Measurements from ENCODE around the gene PIEZO1.
A peak's percentile ranks its signal among the peaks of the same experiment; 100 is the strongest.
"Not testable (repeated sequence)": the region's sequence is repeated elsewhere in the genome, so short reads cannot be mapped to it uniquely, and the experiment has no call there.

Gene PIEZO1

GRCh38 chr16:88785106-88785924 lies at the start of gene PIEZO1:
PIEZO1 (minus strand) TSS chr16:88785220; CDS start chr16:88784964, 256 bp downstream.
- Histone ChIP-seq H3K9ac (ENCODE audit: low read length) (peak within 1 kb of the TSS; percentile 39), H3K27ac (ENCODE audit: low read depth, low read length) (peak within 1 kb of the TSS; percentile 95), H3K27me3 (ENCODE audit: control insufficient read depth, insufficient read depth, low read length) (no peaks in the 10 kb centered on the region), H3K4me3 (ENCODE audit: low read length) (peak within 1 kb of the TSS; percentile 73), H3K4me1 (ENCODE audit: control insufficient read depth, insufficient read depth, low read length) (peaks cover 31% of the 10 kb centered on the region), H3K36me3 (ENCODE audit: control insufficient read depth, insufficient read depth, low read length) (no peaks in the 10 kb centered on the region)

GRCh38 chr16:88834670-88835069 lies 49.6 kb upstream of the PIEZO1 start:
- H3K27ac ChIP-seq (ENCODE audit: low read depth, low read length): no peak overlapping the region
- no peaks in the 10 kb centered on the region for H3K27me3 ChIP-seq (ENCODE audit: control insufficient read depth, insufficient read depth, low read length)
- peaks cover 11% of the 10 kb centered on the region for H3K36me3 ChIP-seq (ENCODE audit: control insufficient read depth, insufficient read depth, low read length)
- H3K4me3 ChIP-seq (ENCODE audit: low read length): no peak overlapping the region
- no peak overlapping the region for H3K9ac ChIP-seq (ENCODE audit: low read length)
- no peaks in the 10 kb centered on the region for H3K4me1 ChIP-seq (ENCODE audit: control insufficient read depth, insufficient read depth, low read length)

- H3K36me3 ChIP-seq (ENCODE audit: control insufficient read depth, insufficient read depth, low read length): peaks cover 9% of the 10 kb centered on the region
- no peak overlapping the region for H3K27ac ChIP-seq (ENCODE audit: low read depth, low read length)
- no peak overlapping the region for H3K4me3 ChIP-seq (ENCODE audit: low read length)
- H3K27me3 ChIP-seq (ENCODE audit: control insufficient read depth, insufficient read depth, low read length): no peaks in the 10 kb centered on the region
- no peak overlapping the region for H3K9ac ChIP-seq (ENCODE audit: low read length)
- no peaks in the 10 kb centered on the region for H3K4me1 ChIP-seq (ENCODE audit: control insufficient read depth, insufficient read depth, low read length)
Measured at GRCh38 chr16:88833086-88833485, 48.1 kb upstream of the PIEZO1 start.

- Histone ChIP-seq H3K4me3 (ENCODE audit: low read length) (no peak overlapping the region), H3K27ac (ENCODE audit: low read depth, low read length) (no peak overlapping the region), H3K36me3 (ENCODE audit: control insufficient read depth, insufficient read depth, low read length) (peaks cover 9% of the 10 kb centered on the region), H3K27me3 (ENCODE audit: control insufficient read depth, insufficient read depth, low read length) (no peaks in the 10 kb centered on the region), H3K9ac (ENCODE audit: low read length) (no peak overlapping the region), H3K4me1 (ENCODE audit: control insufficient read depth, insufficient read depth, low read length) (no peaks in the 10 kb centered on the region)
Measured at GRCh38 chr16:88831838-88832237, 46.8 kb upstream of the PIEZO1 start.

- H3K27me3 ChIP-seq (ENCODE audit: control insufficient read depth, insufficient read depth, low read length): no peaks in the 10 kb centered on the region
- no peak overlapping the region for H3K9ac ChIP-seq (ENCODE audit: low read length)
- no peak overlapping the region for H3K27ac ChIP-seq (ENCODE audit: low read depth, low read length)
- H3K36me3 ChIP-seq (ENCODE audit: control insufficient read depth, insufficient read depth, low read length): peaks cover 9% of the 10 kb centered on the region
- no peak overlapping the region for H3K4me3 ChIP-seq (ENCODE audit: low read length)
- H3K4me1 ChIP-seq (ENCODE audit: control insufficient read depth, insufficient read depth, low read length): no peaks in the 10 kb centered on the region
Measured at GRCh38 chr16:88830783-88831182, 45.8 kb upstream of the PIEZO1 start.

GRCh38 chr16:88830258-88830657 lies 45.2 kb upstream of the PIEZO1 start:
- H3K36me3 ChIP-seq (ENCODE audit: control insufficient read depth, insufficient read depth, low read length): peaks cover 7% of the 10 kb centered on the region
- no peaks in the 10 kb centered on the region for H3K27me3 ChIP-seq (ENCODE audit: control insufficient read depth, insufficient read depth, low read length)
- H3K9ac ChIP-seq (ENCODE audit: low read length): no peak overlapping the region
- no peak overlapping the region for H3K4me3 ChIP-seq (ENCODE audit: low read length)
- no peaks in the 10 kb centered on the region for H3K4me1 ChIP-seq (ENCODE audit: control insufficient read depth, insufficient read depth, low read length)
- no peak overlapping the region for H3K27ac ChIP-seq (ENCODE audit: low read depth, low read length)

GRCh38 chr16:88828711-88829110 lies 43.7 kb upstream of the PIEZO1 start:
- Histone ChIP-seq H3K9ac (ENCODE audit: low read length) (no peak overlapping the region), H3K27me3 (ENCODE audit: control insufficient read depth, insufficient read depth, low read length) (no peaks in the 10 kb centered on the region), H3K36me3 (ENCODE audit: control insufficient read depth, insufficient read depth, low read length) (peaks cover 3% of the 10 kb centered on the region), H3K4me1 (ENCODE audit: control insufficient read depth, insufficient read depth, low read length) (no peaks in the 10 kb centered on the region), H3K4me3 (ENCODE audit: low read length) (no peak overlapping the region), H3K27ac (ENCODE audit: low read depth, low read length) (no peak overlapping the region)

- H3K27me3 ChIP-seq (ENCODE audit: control insufficient read depth, insufficient read depth, low read length): no peaks in the 10 kb centered on the region
- H3K27ac ChIP-seq (ENCODE audit: low read depth, low read length): no peak overlapping the region
- H3K4me3 ChIP-seq (ENCODE audit: low read length): no peak overlapping the region
- no peaks in the 10 kb centered on the region for H3K4me1 ChIP-seq (ENCODE audit: control insufficient read depth, insufficient read depth, low read length)
- H3K9ac ChIP-seq (ENCODE audit: low read length): no peak overlapping the region
- peaks cover 7% of the 10 kb centered on the region for H3K36me3 ChIP-seq (ENCODE audit: control insufficient read depth, insufficient read depth, low read length)
Measured at GRCh38 chr16:88827727-88828126, 42.7 kb upstream of the PIEZO1 start.

- no peaks in the 10 kb centered on the region for H3K4me1 ChIP-seq (ENCODE audit: control insufficient read depth, insufficient read depth, low read length)
- H3K36me3 ChIP-seq (ENCODE audit: control insufficient read depth, insufficient read depth, low read length): peaks cover 17% of the 10 kb centered on the region
- H3K27ac ChIP-seq (ENCODE audit: low read depth, low read length): no peak overlapping the region
- H3K9ac ChIP-seq (ENCODE audit: low read length): no peak overlapping the region
- no peaks in the 10 kb centered on the region for H3K27me3 ChIP-seq (ENCODE audit: control insufficient read depth, insufficient read depth, low read length)
- H3K4me3 ChIP-seq (ENCODE audit: low read length): no peak overlapping the region
Measured at GRCh38 chr16:88826070-88826840, 41.2 kb upstream of the PIEZO1 start.

GRCh38 chr16:88825146-88825545 lies 40.1 kb upstream of the PIEZO1 start:
- H3K27ac ChIP-seq (ENCODE audit: low read depth, low read length): no peak overlapping the region
- peaks cover 17% of the 10 kb centered on the region for H3K36me3 ChIP-seq (ENCODE audit: control insufficient read depth, insufficient read depth, low read length)

GRCh38 chr16:88824256-88825077 lies 39.4 kb upstream of the PIEZO1 start:
- no peak overlapping the region for H3K4me3 ChIP-seq (ENCODE audit: low read length)
- H3K4me1 ChIP-seq (ENCODE audit: control insufficient read depth, insufficient read depth, low read length): no peaks in the 10 kb centered on the region
- no peaks in the 10 kb centered on the region for H3K27me3 ChIP-seq (ENCODE audit: control insufficient read depth, insufficient read depth, low read length)
- H3K36me3 ChIP-seq (ENCODE audit: control insufficient read depth, insufficient read depth, low read length): peaks cover 17% of the 10 kb centered on the region
- no peak overlapping the region for H3K9ac ChIP-seq (ENCODE audit: low read length)
- no peak overlapping the region for H3K27ac ChIP-seq (ENCODE audit: low read depth, low read length)

More at GRCh38 chr16:88825146-88825545, 40.1 kb upstream of the PIEZO1 start:
- Histone ChIP-seq H3K4me3 (ENCODE audit: low read length) (no peak overlapping the region), H3K4me1 (ENCODE audit: control insufficient read depth, insufficient read depth, low read length) (no peaks in the 10 kb centered on the region), H3K9ac (ENCODE audit: low read length) (no peak overlapping the region), H3K27me3 (ENCODE audit: control insufficient read depth, insufficient read depth, low read length) (no peaks in the 10 kb centered on the region)

- H3K27ac ChIP-seq (ENCODE audit: low read depth, low read length); H3K9ac ChIP-seq (ENCODE audit: low read length); H3K27me3 ChIP-seq (ENCODE audit: control insufficient read depth, insufficient read depth, low read length); H3K4me3 ChIP-seq (ENCODE audit: low read length); H3K4me1 ChIP-seq (ENCODE audit: control insufficient read depth, insufficient read depth, low read length): not testable (repeated sequence)
- H3K36me3 ChIP-seq (ENCODE audit: control insufficient read depth, insufficient read depth, low read length): peaks cover 17% of the 10 kb centered on the region
Measured at GRCh38 chr16:88823646-88824045, 38.6 kb upstream of the PIEZO1 start.

Data from rectal smooth muscle tissue (tissue), 1 donor.